Suprapubic skin (tissue), 4 donors: ENCODE measurements around the gene NTN1. TPM values are rescaled to one million over a fixed set of nuclear protein-coding genes. Genes with fewer than 3 reads are reported as not detected.
"Not testable (repeated sequence)": the region's sequence is repeated elsewhere in the genome, so short reads cannot be mapped to it uniquely, and the experiment has no call there.

Experiments used
- DNase-seq, 2 donors: peaks; one replicate each; pipeline ENCODE4 v3.0.0-alpha.2; 2019; ENCODE audit warnings: low spot score in 2 of 2
- H3K27ac ChIP-seq: fragments of 200-600 bp; sonication (generic); one replicate; pipeline ENCODE4 v1.5.1; 2019
- H3K27me3 ChIP-seq: fragments of 200-600 bp; sonication (generic); one replicate; pipeline ENCODE4 v1.5.1; 2019
- H3K36me3 ChIP-seq: fragments of 200-600 bp; sonication (generic); one replicate; pipeline ENCODE4 v1.5.1; 2019
- H3K4me1 ChIP-seq: fragments of 200-600 bp; sonication (generic); one replicate; pipeline ENCODE4 v1.5.1; 2019
- H3K4me3 ChIP-seq: fragments of 200-600 bp; sonication (generic); one replicate; pipeline ENCODE4 v1.5.1; 2019; ENCODE audit warnings: mild to moderate bottlenecking
- H3K9me3 ChIP-seq: fragments of 200-600 bp; sonication (generic); one replicate; pipeline ENCODE4 v1.5.1; 2019
- EP300 ChIP-seq: sonication (generic); formaldehyde crosslinking; IDR thresholded peaks from one replicate; pipeline ENCODE4 v1.6.1; 2017; ENCODE audit warnings: antibody characterized with exemption
- POLR2A ChIP-seq, 2 donors: fragments of 450-650 bp; IDR thresholded peaks; one replicate each; pipeline ENCODE4 v1.6.1; 2017; ENCODE audit warnings: antibody characterized with exemption in 2 of 2, mild to moderate bottlenecking in 2 of 2, moderate library complexity in 2 of 2
- POLR2AphosphoS5 ChIP-seq, 3 donors: sonication (generic); formaldehyde crosslinking; IDR thresholded peaks; one replicate each; pipeline ENCODE4 v1.6.1; 2017; ENCODE audit warnings: antibody characterized with exemption in 3 of 3
- WGBS: methylation state at CpG from one replicate; pipeline ENCODE4 v1.1.5; 2018; 5-methylcytosine and 5-hydroxymethylcytosine counted together
- total RNA-seq, 4 donors: library from RNA; depleted of rRNA; stranded (reverse); fragments of >200 nt; gene quantifications; one replicate each; pipeline ENCODE4 v1.1.0, GENCODE V29; 2016
- TF ChIP-seq, protein P1 (sequence below), 2 donors: fragments of 200-600 bp in 1 of 2; fragments of 450-650 bp in 1 of 2; sonication (generic) in 1 of 2; IDR thresholded peaks; one replicate each; pipeline ENCODE4 v1.5.1; 2016 to 2019; ENCODE audit warnings: antibody characterized with exemption in 2 of 2, mild to moderate bottlenecking in 1 of 2, moderate library complexity in 1 of 2

NTN1 gene
- total RNA-seq, 4 donors from 2014 or later = 2.4 to 5.9 (median 3.4) TPM

DNA sequence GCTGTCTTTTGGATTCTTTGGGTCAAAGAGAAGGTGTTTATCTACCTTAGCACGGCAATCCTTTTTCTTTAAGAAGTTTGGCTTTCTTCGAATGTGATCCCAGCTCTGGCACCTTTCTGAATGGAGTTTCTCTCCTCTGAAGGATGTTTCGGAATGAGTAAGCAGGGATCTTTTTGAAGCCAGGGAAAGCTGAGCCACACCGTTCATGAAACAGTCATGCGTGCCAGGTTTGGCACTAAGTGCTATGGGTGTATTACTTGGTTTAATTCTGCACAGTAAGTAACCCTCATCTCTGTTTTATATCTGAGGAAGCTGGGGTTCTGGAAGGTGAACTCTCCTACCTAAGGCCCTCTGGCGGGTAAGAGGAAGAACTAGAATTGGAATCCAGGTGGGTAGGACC is 234.5 kb downstream of the NTN1 start:
- Histone ChIP-seq H3K27ac (no peak overlapping the region), H3K4me3 (no peak overlapping the region), H3K36me3 (no peaks in the 10 kb centered on the region), H3K4me1 (peaks cover 19% of the 10 kb centered on the region), H3K27me3 (no peaks in the 10 kb centered on the region), H3K9me3 (no peaks in the 10 kb centered on the region)
- no peak for DNase-seq
- WGBS = 45% methylated on average over 6 of the region's 6 CpGs
- TF ChIP-seq, protein P1, sequence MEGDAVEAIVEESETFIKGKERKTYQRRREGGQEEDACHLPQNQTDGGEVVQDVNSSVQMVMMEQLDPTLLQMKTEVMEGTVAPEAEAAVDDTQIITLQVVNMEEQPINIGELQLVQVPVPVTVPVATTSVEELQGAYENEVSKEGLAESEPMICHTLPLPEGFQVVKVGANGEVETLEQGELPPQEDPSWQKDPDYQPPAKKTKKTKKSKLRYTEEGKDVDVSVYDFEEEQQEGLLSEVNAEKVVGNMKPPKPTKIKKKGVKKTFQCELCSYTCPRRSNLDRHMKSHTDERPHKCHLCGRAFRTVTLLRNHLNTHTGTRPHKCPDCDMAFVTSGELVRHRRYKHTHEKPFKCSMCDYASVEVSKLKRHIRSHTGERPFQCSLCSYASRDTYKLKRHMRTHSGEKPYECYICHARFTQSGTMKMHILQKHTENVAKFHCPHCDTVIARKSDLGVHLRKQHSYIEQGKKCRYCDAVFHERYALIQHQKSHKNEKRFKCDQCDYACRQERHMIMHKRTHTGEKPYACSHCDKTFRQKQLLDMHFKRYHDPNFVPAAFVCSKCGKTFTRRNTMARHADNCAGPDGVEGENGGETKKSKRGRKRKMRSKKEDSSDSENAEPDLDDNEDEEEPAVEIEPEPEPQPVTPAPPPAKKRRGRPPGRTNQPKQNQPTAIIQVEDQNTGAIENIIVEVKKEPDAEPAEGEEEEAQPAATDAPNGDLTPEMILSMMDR (IDR thresholded peaks at IDR 0.05) = no peak
- TF ChIP-seq EP300 (no peak), POLR2A (IDR thresholded peaks at IDR 0.05) (no peak), POLR2AphosphoS5 (IDR thresholded peaks at IDR 0.05) (no peak)

DNA sequence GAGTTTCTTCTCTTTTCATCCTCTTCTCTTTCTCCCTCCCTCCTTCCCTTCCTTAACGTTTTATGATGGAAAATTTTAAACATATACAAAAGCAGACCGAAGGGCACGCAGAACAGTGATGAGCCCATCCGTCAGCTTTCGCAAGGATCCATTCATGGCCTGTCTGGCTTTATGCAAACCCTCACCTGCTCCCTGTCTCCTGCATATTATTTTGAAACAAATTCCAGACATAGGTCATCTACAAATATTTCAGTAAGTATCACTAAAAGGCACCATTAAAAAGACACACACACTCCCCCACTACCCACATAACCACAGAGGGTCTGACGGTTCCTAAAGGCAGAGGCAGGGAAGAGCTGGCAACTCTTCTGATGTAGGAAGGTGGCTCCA is 235.0 kb downstream of the NTN1 start:
- Histone ChIP-seq H3K4me3 (no peak overlapping the region), H3K9me3 (no peaks in the 10 kb centered on the region), H3K27me3 (no peaks in the 10 kb centered on the region), H3K36me3 (no peaks in the 10 kb centered on the region), H3K27ac (no peak overlapping the region), H3K4me1 (peaks cover 19% of the 10 kb centered on the region)
- 86% methylated on average over 6 of the region's 6 CpGs for WGBS
- no peak for TF ChIP-seq POLR2A (IDR thresholded peaks at IDR 0.05)
- TF ChIP-seq POLR2AphosphoS5 (IDR thresholded peaks at IDR 0.05) = no peak
- TF ChIP-seq, protein P1 (IDR thresholded peaks at IDR 0.05) = no peak
- no peak for TF ChIP-seq EP300
- no peak for DNase-seq

DNA sequence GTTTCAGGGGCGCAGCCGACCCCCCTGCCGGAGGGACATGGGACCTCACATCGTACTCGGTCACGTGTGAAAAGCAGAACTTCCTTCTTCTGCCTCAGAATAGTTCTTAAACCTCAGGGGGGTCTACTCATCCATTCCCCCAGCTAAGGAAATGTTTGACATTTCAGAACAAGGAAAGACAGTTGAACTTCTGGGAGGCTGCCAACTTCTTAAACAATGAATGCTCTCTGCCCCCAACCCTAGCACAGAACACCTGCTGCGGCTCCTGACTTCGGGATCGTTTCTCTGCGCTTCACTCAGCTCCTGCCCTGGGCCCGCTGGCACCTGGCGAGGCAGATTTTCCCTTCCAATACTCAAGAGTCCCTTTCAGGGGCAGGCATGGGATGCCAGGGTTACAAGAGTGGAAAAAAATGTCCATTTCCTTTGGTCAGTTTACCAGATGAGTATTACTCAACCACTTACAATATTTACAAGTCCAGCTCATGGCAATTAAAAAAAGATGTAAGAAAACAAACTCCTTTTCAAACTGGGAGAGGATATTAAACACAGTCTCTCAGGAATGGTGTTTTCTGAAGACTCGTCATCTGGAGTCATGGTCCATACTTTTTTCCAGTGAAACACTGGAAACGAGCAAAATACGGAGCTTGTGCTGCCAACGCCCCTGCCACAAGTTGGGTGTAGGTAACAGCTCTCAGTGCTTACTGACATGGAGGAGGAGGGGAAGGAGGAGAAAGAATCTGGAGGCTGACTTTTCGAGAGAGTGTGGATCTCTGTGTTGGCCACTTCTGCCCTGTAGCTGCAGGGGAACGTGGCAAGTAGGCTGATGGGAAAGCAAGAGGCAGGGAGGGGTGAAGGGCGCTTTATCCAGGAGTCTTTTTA is 235.7 kb downstream of the NTN1 start:
- TF ChIP-seq POLR2AphosphoS5 (IDR thresholded peaks at IDR 0.05) (no peak), POLR2A (IDR thresholded peaks at IDR 0.05) (no peak)
- TF ChIP-seq, protein P1 (IDR thresholded peaks at IDR 0.05) = no peak
- H3K4me3 ChIP-seq = no peak overlapping the region
- H3K27me3 ChIP-seq = no peaks in the 10 kb centered on the region
- no peaks in the 10 kb centered on the region for H3K36me3 ChIP-seq
- no peaks in the 10 kb centered on the region for H3K9me3 ChIP-seq
- peaks cover 19% of the 10 kb centered on the region for H3K4me1 ChIP-seq
- 67% methylated on average over 19 of the region's 19 CpGs for WGBS
- no peak overlapping the region for H3K27ac ChIP-seq
- DNase-seq = no peak

DNA sequence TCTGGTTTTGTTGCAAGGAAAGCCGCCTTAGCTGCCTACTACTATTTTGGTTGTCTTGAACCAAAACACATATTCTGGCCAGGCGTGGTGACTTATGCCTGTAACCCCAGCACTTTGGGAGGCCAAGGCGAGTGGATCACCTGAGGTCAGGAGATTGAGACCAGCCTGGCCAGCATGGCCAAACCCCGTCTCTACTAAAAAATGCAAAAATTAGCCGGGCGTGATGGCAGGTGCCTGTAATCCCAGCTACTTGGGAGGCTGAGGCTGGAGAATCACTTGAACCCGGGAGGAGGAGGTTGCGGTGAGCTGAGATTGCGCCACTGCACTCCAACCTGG is 236.3 kb downstream of the NTN1 start:
- not testable (repeated sequence) for H3K9me3 ChIP-seq, DNase-seq, H3K27ac ChIP-seq, H3K36me3 ChIP-seq, H3K27me3 ChIP-seq, H3K4me3 ChIP-seq
- WGBS = 93% methylated on average over 9 of the region's 9 CpGs
- H3K4me1 ChIP-seq = peaks cover 19% of the 10 kb centered on the region

DNA sequence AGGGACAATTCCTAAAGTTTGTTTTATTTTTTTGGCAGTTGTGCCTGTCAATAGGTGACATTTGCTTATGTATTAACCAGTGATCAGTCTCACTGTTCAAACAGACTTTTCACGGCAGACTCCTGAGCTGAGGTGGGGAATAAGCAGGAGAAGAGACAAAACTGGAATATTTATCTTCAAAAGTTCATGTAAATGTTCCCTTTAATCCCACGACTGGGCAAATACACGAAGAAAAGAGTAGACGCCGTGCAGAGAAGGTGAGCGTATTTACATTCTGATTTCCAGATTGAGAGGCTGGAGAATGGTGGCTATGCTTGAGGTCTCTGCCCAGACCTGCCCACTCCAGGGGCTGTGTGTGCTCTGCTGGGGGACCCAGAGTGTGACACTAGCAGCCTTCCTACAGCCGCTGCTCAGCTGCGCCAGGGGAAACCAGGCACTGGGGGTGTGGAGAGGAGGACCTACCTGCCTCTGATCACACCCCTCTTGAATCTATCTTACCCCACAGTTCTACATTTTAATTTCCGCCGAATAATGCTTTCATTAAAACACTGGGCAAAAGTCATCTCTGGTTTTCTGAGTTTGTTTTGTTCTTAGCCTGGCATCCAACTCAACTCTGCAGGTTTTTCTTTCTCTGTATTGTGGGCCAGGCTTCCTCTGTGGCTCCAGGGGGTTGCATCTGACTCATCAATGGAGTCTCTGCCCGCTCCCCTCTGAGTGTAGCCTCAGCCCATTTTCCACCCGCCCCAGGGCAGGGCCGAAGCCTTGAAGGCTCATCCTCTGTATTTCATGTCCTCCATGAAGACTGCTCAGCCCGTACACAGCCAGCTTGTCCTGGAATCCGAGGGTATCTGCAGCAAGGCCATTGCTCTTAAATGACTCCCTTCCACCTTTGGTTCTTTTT is 237.1 kb downstream of the NTN1 start:
- H3K27ac ChIP-seq = no peak overlapping the region
- peaks cover 19% of the 10 kb centered on the region for H3K4me1 ChIP-seq
- H3K9me3 ChIP-seq = no peaks in the 10 kb centered on the region
- no peak overlapping the region for H3K4me3 ChIP-seq
- no peak for DNase-seq
- no peaks in the 10 kb centered on the region for H3K36me3 ChIP-seq
- no peak for TF ChIP-seq EP300
- TF ChIP-seq POLR2A (IDR thresholded peaks at IDR 0.05) = no peak
- TF ChIP-seq, protein P1 (IDR thresholded peaks at IDR 0.05) = no peak
- TF ChIP-seq POLR2AphosphoS5 (IDR thresholded peaks at IDR 0.05) = no peak
- WGBS = 85% methylated on average over 15 of the region's 15 CpGs
- no peaks in the 10 kb centered on the region for H3K27me3 ChIP-seq
